Activated CD4-positive, alpha-beta T cell treated with anti-CD3 and anti-CD28 coated beads for 4 hours (primary cell): ENCODE results near the gene DGKH.
A peak's percentile ranks its signal among the peaks of the same experiment; 100 is the strongest.

Source experiments
- DNase-seq, 2 donors: peaks; one replicate each; pipeline ENCODE4 v3.0.0-alpha.2; 2020

DGKH gene

DNA sequence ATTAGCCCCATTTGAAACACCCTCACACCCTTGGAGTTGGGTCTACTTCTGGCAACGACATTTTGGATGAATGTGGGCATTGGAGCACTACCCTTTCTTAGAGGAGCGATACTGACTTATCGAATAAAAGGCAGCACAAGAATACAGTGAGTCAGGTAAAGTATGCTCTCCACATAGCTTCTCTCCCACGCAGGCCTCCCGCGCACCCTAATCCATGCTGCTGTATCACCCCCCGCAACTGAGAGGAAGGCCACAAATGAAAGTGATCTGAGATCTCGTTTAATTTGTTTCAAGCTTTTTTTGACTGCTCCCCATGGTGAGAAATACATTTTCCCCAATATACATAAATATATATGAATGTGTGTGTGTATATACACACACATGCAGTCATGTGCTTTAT is 198.1 kb downstream of the DGKH start:
- no peak for DNase-seq

GRCh38 chr13:42247883-42248282 is 199.4 kb downstream of the DGKH start:
- DNase-seq, result no peak

DNA sequence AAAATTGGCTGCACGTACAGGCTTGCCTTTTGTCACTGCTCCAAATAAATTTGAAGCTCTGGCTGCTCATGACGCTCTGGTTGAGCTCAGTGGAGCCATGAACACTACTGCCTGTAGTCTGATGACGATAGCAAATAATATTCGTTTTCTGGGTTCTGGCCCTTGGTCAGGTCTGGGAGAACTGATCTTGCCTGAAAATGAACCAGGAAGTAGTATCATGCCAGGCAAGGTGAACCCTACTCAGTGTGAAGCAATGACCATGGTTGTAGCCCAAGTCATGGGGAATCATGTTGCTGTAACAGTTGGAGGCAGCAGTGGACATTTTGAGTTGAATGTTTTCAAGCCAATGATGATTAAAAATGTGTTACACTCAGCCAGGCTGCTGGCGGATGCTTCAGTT is 207.4 kb downstream of the DGKH start:
- no peak for DNase-seq

DNA sequence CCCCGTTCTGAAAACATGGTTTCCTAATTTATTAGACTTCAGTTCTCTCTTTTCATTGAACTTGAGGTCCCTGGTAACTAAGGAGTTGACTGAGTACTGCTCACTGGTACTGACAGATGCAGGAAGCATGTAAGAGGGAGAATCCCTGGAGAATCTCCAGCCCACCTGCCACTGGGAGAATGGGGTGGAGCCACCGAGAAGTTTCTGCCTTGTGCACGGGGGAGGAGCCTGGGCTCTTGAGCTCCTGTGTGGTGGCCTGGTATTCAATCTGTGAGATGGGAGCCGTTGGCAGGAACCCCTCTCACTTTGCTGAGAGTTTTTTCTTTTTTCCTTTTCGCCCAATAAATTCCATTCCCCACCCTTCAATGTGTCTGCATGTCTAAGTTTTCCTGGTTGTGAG is 210.3 kb downstream of the DGKH start:
- DNase-seq, result no peak

GRCh38 chr13:42259515-42259914 is 211.1 kb downstream of the DGKH start:
- no peak for DNase-seq

DNA sequence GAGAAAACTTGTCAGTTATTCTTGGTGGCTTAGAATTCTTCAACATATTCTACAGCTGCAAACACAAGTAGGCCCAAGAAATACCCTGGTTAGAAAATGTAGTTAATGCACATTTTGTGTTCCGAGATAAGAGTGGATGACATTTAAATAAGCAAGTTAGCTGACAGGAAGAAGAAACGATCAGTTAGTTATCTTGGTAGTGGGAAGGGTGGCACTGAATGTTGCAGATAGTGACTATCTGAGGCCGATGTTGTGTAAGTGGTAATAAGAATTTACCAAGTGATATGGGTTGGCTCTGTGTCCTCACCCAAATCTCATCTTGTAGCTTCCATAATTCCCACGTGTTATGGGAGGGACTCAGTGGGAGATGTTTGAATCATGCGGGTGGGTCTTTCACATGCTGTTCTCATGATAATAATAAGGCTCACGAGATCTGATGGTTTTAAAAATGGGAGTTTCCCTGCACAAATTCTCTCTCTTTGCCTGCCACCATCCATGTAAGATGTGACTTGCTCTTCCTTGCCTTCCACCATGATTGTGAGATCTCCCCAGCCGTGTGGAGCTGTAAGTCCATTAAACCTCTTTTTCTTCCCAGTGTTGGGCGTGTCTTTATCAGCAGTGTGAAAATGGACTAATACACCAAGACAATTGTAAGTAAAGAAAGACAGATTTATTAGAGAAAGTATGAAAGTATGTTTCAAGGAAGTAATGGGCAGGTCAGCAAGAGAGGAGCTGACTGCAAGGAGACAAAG is 212.6 kb downstream of the DGKH start:
- no peak for DNase-seq

- no peak for DNase-seq
Measured at GRCh38 chr13:42266473-42266872, 218.0 kb downstream of the DGKH start.

DNA sequence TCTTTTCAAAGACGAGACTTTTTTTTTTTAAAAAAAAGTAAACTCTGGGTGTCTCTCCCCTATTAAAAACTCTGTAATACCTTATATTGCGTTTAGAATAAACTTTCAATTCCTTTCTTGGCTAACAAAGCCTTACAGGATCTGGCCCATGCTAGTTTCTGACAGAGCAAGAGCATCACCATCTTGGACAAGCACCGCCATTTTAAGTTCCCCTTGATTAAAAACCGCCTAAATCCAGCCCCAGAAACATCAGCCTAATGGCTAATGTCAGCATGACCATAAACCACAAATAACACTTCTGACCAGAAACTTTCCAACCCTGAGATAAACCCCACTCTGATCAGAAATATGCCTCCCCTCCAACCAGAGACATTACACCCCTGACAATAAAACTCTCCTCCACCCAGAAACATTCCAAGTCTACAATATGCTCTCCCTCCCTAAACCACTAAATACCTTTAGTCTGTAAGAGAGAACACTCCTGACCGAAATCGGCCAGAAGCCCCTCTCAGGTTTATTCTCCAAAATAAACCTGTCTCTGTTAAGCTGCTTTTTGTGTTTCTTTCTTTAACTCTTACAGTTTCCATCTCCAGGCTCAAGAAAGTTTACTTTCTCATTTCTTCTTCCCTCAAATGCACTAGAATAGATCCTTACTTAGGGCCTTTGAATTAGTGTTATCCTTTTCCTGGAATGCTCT is 221.9 kb downstream of the DGKH start:
- DNase-seq, result no peak

DNA sequence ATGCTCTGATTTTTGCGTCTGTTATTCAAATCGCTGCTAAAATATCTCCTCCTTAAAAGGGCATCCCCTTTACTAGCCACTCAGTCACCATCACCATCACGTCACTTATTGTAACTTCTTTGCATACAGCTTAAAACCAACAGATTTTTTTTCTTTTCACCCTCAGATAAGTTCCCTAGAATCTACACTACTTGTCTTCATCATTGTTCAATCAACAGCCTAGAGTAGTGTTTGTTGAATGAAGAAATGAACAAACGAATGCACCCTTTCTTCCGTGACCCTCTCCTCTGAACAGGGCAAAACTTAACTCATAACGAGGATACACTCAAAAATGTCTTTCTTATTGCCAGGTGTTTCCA is 222.4 kb downstream of the DGKH start:
- no peak for DNase-seq

- peak; percentile 92 to 93 for DNase-seq
Measured at GRCh38 chr13:42271337-42272114, 223.1 kb downstream of the DGKH start.

DNA sequence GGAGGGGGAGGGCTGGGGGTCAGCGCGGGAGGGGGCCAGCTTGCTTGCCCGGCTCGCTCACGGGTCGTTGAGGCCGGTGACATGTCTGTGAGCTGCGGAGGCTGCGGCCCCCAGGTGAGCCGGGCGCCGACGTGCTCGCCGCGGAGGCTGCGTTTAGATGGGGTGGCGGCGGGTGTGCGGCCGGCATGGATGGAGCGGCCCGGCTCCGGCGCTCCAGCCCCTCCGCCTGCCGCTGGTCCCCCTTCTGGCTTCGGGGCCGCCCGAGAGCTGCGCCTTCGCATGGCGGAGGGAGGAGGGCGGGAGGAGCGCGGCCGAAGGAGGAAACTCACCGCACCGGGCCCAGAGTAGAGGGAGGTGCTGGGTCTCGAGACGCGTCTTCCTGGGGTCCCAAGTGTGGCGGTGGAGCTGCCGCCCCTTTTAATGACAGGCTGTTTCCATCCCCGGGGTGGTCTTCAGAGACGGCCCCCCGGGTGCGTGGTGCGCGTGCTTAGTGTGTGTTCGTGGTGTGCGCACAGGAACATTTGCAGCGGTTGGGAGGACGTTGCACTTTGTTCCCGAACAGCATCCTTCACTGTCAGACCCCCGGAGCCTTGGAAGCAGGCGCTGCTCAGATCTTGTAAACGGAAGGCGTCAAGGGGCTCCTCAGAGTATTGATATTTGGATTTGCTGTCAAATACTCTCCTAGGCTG is 223.8 kb downstream of the DGKH start, which contains the start of gene AKAP11:
AKAP11 (plus strand) TSS at position 38 of the 689 bp plus-strand sequence. CDS start 14,197 bp downstream, outside the sequence.
- peak; percentile 39 to 40 for DNase-seq

DNA sequence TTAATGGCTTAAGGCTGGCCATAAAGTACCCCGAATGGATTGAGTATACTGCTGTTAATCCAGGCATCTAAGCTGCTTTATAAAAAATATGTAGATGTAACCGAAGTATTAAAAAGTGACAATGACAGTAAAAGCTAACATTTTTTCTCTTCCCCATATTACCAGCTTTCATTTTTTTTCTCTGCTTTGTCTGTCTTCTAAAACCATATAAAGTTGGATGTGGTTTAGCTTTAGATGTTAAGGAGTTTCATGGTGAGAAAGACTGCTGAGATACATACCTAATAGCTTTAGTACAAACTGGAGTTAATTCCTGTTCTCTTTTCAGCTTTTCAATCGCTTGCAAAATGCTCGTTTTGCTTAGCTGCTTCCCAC is 224.3 kb downstream of the DGKH start:
- DNase-seq, result no peak

DNA sequence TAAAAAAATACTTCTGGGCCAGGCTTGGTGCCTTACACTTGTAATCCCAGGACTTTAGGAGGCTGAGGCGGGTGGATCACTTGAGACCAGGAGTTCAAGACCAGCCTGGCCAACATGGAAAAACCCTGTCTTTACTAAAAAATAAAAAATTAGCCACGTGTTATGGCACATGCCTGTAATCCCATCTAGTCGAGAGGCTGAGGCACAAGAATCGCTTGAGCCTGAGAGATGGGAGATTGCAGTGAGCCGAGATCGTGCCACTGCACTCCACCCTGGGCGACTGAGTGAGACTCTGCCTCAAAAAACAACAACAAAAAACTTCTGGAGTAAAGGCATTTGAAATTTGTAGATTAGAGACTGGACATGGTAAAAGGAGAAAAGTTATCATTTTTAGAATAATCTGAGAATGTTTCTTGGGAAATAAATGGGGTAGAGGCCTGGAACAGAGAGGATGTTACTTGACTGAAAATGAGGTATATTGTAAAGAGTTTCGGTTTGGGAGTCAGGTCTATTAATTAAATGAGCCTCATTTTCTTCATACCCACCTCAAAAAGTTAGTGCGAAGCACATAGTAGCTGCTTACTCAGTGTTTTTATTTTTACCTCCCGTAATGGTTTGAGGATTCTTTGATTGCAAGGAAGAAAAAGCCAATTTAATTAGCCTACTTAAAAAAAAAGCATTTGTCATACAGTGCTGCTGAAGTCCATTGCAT is 226.1 kb downstream of the DGKH start:
- no peak for DNase-seq

GRCh38 chr13:42275098-42275471 is 226.6 kb downstream of the DGKH start:
- DNase-seq, result no peak

- peak; percentile 12 to 13 for DNase-seq
Measured at GRCh38 chr13:42275506-42275905, 227.1 kb downstream of the DGKH start.

DNA sequence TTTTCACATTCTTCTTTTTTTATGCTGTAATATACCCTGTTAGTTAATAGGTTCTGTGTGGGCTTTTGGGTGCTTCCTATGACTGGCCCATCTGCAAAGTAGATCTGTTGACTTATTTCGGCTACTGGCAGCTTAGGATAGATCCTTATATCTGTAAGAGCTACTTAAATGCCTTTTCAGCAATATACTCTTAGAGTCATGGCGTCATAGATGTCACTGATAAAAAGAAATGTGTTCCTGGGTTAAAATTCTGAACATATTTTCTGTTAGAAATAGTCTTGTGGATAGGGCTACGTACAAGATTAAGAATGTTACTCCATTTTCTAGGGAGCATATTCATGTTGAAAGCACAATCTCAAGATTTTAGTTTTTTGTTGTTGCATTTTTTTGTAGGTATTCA is 228.2 kb downstream of the DGKH start:
- no peak for DNase-seq

GRCh38 chr13:42277618-42278276 is 229.3 kb downstream of the DGKH start:
- no peak for DNase-seq

DNA sequence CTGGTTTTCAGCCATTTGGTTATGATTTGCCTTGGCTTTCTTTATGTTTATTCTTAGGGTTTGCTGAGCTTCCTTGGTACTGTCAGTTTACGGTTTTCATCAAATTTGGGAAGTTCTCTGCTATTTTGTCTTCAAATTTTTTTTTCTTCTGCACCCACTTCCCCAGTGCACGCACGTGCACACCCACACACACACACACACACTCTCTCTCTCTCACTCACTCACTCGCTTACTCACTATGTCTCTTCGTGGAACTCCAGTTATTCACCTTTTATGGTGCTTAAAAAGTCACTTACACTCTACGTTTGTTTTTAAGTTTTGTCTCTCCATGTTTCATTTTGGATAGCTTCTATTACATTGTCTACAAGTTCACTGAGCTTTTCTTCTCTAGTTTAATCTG is 230.6 kb downstream of the DGKH start:
- DNase-seq, result peak; percentile 30 to 42

- DNase-seq, result no peak
Measured at GRCh38 chr13:42279986-42280385, 231.5 kb downstream of the DGKH start.

DNA sequence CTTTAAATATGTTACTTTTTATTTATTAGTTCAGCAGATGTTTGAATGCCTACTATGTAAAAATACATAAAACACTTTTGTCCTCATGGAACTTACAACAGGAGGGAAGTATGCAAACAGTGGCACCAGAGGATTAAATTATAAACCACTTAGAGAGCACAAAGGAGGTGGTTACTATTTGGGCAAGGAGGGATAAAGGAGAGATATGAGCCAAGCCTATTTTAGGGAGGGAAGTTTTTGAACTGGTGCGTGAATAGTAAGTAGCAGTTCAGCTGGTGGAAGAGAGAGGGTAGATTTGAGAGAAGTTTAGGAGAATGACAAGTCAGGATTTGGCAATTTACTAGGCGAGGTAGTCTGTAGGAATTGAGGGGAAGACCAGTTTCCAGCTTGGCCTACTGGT is 232.1 kb downstream of the DGKH start:
- no peak for DNase-seq

DNA sequence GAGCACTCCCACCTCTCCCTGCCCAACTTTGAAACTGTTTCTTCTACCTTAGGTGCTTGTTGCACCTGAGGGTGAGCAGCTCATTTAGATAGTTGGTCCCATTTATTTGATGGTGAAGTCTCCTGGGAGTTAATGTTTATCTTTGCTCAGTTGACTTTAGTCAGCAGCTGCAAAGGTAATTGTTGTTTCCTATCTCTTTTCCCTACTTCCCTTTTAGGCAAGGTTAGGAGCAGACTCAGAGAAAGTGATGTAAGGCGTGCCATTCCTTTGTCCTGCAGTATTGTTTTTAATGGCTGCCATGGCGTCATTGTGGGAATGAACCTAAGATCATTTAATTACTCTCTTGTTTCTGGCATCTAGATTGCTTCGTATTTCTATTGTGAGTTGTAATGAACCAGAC is 235.1 kb downstream of the DGKH start:
- DNase-seq, result no peak

DNA sequence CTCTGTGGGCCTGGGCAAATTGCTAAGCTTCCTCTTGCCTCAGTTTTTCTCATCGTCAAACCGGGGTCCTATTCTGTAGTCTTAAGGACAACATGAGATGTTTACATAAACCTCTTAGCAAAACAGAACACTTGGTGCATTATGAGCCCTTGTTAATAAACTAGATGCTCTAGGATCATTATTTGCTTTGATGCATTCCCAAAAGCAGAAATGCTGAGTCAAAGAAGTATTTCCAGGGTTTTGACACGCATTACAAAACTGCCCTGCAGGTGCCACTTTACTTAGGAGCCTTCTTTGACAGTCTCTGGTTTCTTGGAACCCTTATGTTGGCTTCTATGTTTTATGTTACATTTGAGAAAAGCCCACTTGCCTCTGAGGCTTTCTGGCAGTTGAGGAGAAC is 235.6 kb downstream of the DGKH start:
- no peak for DNase-seq
